HG03135 (cell line): ENCODE data around the gene MAP3K21.

ENCODE experiments used
- ATAC-seq: cut with Tn5 transposase; IDR thresholded peaks from one replicate; pipeline ENCODE4 v1.9.1; 2021; ENCODE audit warnings: mild to moderate bottlenecking, moderate library complexity; ENCODE audit not compliant: unreplicated experiment

MAP3K21 gene

GRCh38 chr1:233323718-233324117, 3.8 kb upstream of the MAP3K21 start:
- ATAC-seq: no peak

- no peak for ATAC-seq
These were observed 1.2 kb upstream of the MAP3K21 start for GRCh38 chr1:233326319-233326718.

GRCh38 chr1:233326811-233327650, 493 bp upstream of the MAP3K21 start:
- ATAC-seq: peak; percentile 93

GRCh38 chr1:233328142-233328921, 808 bp downstream of the MAP3K21 start:
- ATAC-seq: peak; percentile 21

GRCh38 chr1:233331676-233332519, 4.4 kb downstream of the MAP3K21 start:
- no peak for ATAC-seq

GRCh38 chr1:233333086-233333485, 5.6 kb downstream of the MAP3K21 start:
- no peak for ATAC-seq

GRCh38 chr1:233334092-233334491, 6.6 kb downstream of the MAP3K21 start:
- ATAC-seq: no peak

- no peak for ATAC-seq
These were observed 9.3 kb downstream of the MAP3K21 start for GRCh38 chr1:233336554-233337456.

- ATAC-seq: no peak
These were observed 10.0 kb downstream of the MAP3K21 start for GRCh38 chr1:233337505-233337904.

GRCh38 chr1:233338102-233338501, 10.6 kb downstream of the MAP3K21 start:
- ATAC-seq: no peak

GRCh38 chr1:233340031-233340555, 12.6 kb downstream of the MAP3K21 start:
- ATAC-seq: no peak

GRCh38 chr1:233340966-233341516, 13.5 kb downstream of the MAP3K21 start:
- no peak for ATAC-seq

- ATAC-seq: no peak
These were observed 14.6 kb downstream of the MAP3K21 start for GRCh38 chr1:233342086-233342485.

GRCh38 chr1:233343262-233343661, 15.7 kb downstream of the MAP3K21 start:
- no peak for ATAC-seq

GRCh38 chr1:233347338-233347737, 19.8 kb downstream of the MAP3K21 start:
- no peak for ATAC-seq

GRCh38 chr1:233349137-233349536, 21.6 kb downstream of the MAP3K21 start:
- ATAC-seq: no peak

- ATAC-seq: no peak
These were observed 27.5 kb downstream of the MAP3K21 start for GRCh38 chr1:233354983-233355382.

GRCh38 chr1:233355841-233356704, 28.5 kb downstream of the MAP3K21 start:
- ATAC-seq: peak; percentile 65

- peak; percentile 26 for ATAC-seq
These were observed 29.1 kb downstream of the MAP3K21 start for GRCh38 chr1:233356705-233356987.
